Measurements from ENCODE around the gene SBK2.

SBK2 gene

GRCh38 chr19:55554302-55554701 lies 17.4 kb upstream of the SBK2 start:
- no peak for DNase-seq (ENCODE audit: low spot score)

- DNase-seq (ENCODE audit: low spot score): no peak
Observed at GRCh38 chr19:55553217-55554182, 16.6 kb upstream of the SBK2 start.

GRCh38 chr19:55552620-55553019 lies 15.7 kb upstream of the SBK2 start:
- no peak for DNase-seq (ENCODE audit: low spot score)

GRCh38 chr19:55552206-55552605 lies 15.3 kb upstream of the SBK2 start:
- DNase-seq (ENCODE audit: low spot score): no peak

- DNase-seq (ENCODE audit: low spot score): no peak
Observed at GRCh38 chr19:55550321-55550650, 13.4 kb upstream of the SBK2 start.

GRCh38 chr19:55549500-55550320 lies 12.8 kb upstream of the SBK2 start:
- no peak for DNase-seq (ENCODE audit: low spot score)

GRCh38 chr19:55546822-55547614 lies 10.1 kb upstream of the SBK2 start:
- DNase-seq (ENCODE audit: low spot score): no peak

- no peak for DNase-seq (ENCODE audit: low spot score)
Observed at GRCh38 chr19:55546011-55546410, 9.1 kb upstream of the SBK2 start.

- DNase-seq (ENCODE audit: low spot score): no peak
Observed at GRCh38 chr19:55545443-55545842, 8.5 kb upstream of the SBK2 start, which contains the start of gene SBK3. Gene SBK3, minus strand, starts transcription at chr19:55545543. Its CDS starts 0 bp downstream, at chr19:55545543.

GRCh38 chr19:55544776-55545439 lies 8.0 kb upstream of the SBK2 start:
- DNase-seq (ENCODE audit: low spot score): no peak

- DNase-seq (ENCODE audit: low spot score): no peak
Observed at GRCh38 chr19:55544014-55544413, 7.1 kb upstream of the SBK2 start.

- DNase-seq (ENCODE audit: low spot score): no peak
Observed at GRCh38 chr19:55543567-55543966, 6.6 kb upstream of the SBK2 start.

- DNase-seq (ENCODE audit: low spot score): no peak
Observed at GRCh38 chr19:55542292-55542855, 5.4 kb upstream of the SBK2 start.

GRCh38 chr19:55541091-55541490 lies 4.2 kb upstream of the SBK2 start:
- no peak for DNase-seq (ENCODE audit: low spot score)

GRCh38 chr19:55540619-55541018 lies 3.7 kb upstream of the SBK2 start:
- DNase-seq (ENCODE audit: low spot score): no peak

- no peak for DNase-seq (ENCODE audit: low spot score)
Observed at GRCh38 chr19:55539090-55539984, 2.4 kb upstream of the SBK2 start.

- no peak for DNase-seq (ENCODE audit: low spot score)
Observed at GRCh38 chr19:55538132-55538531, 1.2 kb upstream of the SBK2 start.

GRCh38 chr19:55537741-55538111 lies 793 bp upstream of the SBK2 start:
- no peak for DNase-seq (ENCODE audit: low spot score)

- no peak for DNase-seq (ENCODE audit: low spot score)
Observed at GRCh38 chr19:55536366-55536765, 567 bp downstream of the SBK2 start.

- no peak for DNase-seq (ENCODE audit: low spot score)
Observed at GRCh38 chr19:55535965-55536350, 975 bp downstream of the SBK2 start.

All from CD4-positive, alpha-beta T cell treated with Interleukin-15 for 4 hours (primary cell).